Cardiac septum (tissue), 1 donor: ENCODE data around the gene TNNI2. TPM values are rescaled to one million over a fixed set of nuclear protein-coding genes. Genes with fewer than 3 reads are reported as not detected.

ENCODE experiments used
- DNase-seq: peaks from one replicate; pipeline ENCODE4 v3.0.0-alpha.2; 2020; ENCODE audit warnings: low spot score
- intact Hi-C: fragments of 100-400 bp; cut with DNase I; formaldehyde crosslinking; loops from one replicate; pipeline ENCODE4 v1.14.0; 2022
- total RNA-seq: library from RNA; stranded (reverse); fragmentation: NEBNext Ultra II Directional; extraction: Animal tissue kit (Norgen Biotek cat#: 25700); gene quantifications from one replicate; pipeline ENCODE4 v1.2.1, GENCODE V29; 2021
- donor health status: DM: no; HTN: no; CAD: no.

Gene TNNI2
- total RNA-seq, 1 donor from 2014 or later = 0.78 TPM

DNA sequence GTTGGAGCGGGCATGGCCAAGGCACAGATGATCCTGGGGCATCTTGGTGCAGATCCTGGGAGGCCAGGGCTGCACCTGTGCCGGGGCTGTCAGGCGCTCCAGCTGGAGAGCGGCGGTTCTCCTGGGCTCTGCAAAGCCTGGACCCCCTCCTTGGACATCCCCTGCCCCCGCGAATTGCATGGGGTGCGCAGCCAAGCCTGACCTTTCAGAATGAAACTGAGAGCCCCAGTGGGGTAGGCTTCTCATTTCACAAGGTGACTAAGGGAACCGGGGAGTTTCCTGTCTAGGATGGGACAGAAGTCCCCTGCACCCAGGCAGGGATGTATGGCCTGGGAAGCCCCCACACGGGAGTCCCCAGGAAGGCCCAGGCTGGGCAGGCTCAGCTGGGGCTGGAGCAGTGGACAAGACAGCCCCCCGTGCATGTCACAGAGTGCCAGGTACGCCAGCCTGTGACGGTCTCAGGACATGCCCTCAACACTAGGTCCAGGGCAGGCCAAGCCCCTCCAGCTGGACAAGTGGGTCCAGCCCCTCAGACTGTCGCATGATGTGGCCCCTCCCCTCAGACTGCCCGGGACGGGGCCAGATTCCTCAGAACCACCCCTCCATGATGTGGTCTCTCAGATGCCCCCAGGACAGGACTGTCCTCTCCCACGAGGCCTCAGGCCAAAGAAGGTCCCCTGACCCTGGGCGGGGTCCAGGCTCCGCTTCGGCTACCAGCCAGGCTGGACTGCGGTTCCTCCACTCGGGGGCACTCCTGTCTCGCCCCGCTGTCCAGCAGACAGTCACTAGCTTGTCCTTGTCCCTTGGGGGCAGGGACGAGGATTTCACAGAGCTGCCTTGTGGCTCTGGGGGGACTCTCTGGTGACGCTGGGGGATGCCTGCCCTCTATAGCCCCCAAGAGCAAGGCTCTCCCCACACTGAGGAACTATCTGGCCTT is 16.4 kb downstream of the TNNI2 start:
- intact Hi-C loops = no loop called here
- DNase-seq = no peak

DNA sequence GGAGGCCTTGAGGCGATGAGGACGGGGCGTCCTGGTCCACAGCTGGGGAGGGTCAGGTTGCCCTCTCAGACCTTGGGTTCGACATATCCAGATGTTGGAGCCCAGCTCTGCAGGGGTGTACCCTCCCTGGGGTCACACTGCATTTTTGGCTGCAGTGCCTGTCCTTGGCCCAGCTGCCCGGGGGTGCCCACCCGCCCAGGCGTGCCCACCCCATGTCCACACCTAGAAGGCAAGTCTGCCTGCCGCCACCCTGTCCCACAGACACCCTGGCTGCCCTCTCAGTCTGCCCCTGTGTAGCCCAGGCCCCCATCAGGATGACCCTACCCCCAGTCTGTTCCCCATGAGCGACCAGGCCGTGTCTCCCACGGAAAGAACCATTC is 17.1 kb downstream of the TNNI2 start:
- DNase-seq = no peak
- intact Hi-C loops = no loop called here

DNA sequence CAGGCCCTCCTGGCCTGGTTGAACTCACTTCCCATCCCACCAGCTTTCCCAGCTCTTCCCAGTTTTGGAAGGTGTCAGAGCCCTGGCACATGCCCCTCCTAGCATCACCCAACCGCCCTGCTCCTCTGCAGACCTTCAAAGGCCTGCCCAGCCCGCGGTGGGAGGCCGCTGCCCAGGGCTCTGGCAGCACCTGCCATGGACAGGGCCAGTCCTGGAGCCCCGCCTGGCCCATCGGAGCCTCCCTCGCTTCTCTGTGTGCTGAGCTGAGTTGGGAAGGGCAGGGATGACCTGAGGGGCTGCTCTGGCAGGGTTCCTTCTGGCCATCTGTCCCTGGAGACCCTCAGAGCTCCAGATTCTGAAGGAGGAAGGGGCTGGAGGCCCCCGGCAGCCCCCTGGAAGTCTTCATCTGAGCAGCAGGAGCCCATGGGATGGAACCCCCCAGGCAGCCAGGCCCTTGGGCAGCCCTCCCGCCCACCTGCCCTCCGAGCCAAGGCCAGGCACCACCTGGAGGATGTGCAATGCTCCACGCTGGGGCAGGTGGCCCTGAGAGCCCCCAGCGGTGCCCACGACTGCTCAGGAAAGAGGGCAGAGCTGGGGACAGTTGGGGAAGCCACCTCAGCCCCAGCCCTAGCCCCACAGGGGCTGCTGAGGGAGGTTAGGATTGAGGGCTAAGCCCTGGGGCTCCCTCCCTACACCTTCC is 17.7 kb downstream of the TNNI2 start:
- DNase-seq = no peak
- intact Hi-C loops = no loop called here

DNA sequence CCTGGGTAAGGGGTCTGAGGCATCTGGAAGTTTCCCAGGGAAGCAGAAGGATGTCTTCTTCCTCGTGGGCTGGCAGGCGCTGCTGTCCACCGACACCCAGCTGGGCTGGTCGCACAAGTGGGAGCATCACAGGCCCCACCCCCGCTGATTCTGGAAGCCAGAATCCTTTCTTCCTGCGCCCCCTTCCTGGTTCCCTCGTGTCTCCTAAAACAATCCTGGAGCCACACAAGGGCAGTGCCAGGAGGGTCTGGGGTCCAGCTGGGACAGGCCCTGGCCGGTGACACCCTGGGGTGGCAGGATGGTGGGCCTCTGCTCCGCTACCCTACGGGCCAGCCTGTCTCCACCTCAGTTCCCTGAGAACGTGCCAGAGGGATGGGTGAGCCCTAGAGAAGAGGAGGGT is 18.3 kb downstream of the TNNI2 start:
- intact Hi-C loops = no loop called here
- no peak for DNase-seq

DNA sequence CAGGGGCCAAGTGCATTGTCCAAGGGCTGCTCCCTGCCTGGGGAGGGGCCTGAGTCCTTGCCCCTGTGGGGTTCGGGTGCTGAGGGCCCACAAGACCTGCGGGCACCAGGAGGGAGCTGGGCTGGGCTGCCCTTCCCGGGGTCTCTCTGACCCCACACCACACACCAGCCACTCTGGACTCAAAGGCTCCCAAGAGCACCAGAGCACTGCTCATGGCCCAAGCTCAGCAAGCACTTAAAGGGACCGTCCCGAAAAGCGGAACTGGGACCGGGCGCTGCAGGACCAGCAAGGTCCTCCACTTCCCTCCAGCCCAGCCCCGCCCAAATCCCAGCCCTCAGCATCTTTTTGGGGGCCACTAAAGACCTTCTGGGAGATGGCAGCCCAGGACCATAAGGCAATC is 19.4 kb downstream of the TNNI2 start:
- intact Hi-C loops = no loop called here
- DNase-seq = no peak

DNA sequence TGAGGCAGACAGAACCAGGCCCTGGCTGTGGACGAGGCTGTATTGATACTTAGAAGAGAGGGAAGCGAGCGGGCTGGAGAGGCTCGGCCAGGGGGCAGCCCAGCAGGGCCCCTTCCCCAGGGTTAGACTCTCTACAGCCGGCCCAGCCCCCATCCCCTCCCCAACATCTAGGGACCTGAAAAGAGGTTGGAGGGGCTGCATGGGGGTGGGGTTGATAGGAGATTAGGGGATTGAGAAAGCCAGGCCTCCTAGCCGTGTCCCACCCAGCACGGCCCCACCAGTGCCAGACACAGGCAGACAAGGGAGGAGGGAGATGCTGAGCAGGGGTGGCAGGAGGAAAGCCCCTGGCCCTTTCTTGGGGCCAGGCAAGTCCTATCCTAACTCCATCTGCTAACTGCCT is 19.8 kb downstream of the TNNI2 start:
- no peak for DNase-seq

DNA sequence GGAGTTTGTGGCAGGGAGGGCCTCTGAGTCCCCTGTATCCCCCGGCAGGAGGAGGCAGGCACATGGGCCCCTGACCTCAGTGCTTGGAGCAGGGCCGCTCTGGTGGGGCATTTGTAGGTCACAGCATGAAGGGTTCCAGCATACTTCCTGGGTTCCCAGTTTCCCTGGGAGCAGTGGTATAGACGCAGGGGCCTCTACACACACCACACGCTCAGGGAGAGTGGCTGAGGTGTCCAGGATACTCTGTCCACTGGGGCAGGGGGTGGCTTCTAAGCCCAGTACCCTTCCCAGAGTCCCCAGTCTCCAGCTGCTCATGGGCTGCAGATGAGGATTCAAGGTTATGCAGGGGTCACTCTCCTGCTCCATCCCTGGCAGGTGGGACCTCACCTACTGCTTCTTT is 20.2 kb downstream of the TNNI2 start:
- intact Hi-C loops = no loop called here
- no peak for DNase-seq

More for the DNA sequence above, 19.8 kb downstream of the TNNI2 start:
- intact Hi-C loops = no loop called here

DNA sequence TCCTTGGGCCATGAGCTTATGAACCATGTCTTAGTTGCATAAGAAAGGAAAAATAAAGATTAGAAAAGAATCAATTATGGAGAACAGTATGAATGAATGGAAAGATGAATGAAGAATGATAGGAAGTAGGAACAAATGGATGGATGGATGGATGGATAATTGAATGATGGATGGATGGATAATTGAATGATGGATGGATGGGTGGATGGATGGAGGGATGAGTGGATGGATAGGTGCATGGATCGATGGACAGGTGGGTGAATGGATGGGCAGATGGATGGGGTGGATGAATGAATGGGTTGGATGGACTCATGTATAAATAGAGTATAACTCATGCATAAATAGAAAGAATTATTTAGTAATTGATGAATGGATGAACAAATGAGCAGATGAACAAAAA is 21.3 kb downstream of the TNNI2 start:
- no peak for DNase-seq
- intact Hi-C loops = no loop called here

DNA sequence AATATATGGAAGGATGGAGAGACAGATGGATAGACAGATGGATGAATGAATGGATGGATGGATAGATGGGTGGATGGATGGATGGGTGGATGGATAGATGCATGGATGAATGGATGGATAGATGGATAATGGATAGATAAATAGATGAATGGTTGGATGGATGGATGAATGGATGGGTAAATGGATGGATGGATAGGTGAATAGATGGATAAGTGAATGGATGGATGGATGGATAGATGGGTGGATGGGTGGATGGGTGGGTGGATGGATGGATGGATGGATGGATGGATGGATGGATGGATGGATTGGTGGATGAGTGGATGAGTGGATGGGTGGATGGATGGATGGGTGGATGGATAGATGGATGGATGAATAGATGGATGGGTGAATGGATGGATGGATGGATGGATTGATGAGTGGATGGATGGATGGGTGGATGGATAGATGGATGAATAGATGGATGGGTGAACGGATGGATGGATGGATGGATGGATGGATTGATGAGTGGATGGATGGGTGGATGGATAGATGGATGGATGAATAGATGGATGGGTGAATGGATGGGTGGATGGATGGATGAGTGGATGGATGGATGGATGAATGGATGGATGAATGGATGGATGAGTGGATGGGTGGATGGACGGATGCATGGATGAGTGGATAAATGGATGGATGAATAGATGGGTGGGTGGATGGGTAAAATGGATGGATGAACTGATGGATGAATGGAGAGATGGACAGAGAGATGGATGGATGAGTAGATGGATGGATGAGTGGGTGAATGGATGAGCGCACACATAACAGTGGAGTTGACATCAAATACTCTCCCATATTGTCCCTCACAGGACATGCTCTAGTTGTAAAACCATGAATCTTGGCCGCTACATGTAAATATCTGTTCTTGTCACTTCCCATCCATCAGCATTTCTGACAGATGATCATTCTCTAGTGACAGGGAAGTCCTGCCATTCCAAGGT is 22.9 kb downstream of the TNNI2 start:
- intact Hi-C loops = no loop called here

DNA sequence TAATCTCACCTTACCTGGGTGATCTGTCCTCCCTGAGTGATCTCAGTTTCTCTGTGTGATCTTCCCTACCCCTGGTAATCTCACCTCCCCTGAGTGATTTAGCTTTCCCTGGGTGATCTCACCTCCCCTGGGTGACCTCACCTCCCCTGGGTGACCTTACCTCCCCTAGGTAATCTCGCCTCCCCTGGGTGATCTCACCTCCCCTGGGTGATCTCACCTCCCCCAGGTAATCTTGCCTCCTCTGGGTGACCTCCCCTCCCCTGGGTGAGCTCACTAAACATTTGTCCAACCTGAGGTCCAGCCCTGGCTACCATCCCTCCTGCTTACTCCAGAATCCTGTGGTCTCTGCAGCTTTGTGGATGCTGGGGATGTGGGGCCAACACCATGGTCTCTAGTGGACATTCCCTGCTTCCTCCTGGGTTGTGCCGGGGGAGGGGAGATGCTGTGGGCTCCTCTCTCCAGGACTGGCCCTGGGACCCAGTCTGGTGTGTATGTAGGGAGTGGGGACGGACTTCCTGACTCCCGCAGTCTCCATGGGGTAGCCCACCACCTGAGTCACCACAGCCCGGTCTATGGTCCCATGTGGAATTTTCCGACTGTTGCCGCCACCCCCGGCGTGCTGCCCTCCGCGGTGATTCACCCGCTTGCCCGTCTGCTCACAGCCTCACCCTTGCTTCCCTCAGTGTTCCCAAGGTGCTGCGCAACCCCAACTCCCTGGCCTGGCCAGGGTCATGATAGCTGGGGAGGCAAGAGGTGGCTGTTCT is 24.0 kb downstream of the TNNI2 start:
- no peak for DNase-seq
- intact Hi-C loops = no loop called here

More for the DNA sequence above, 22.9 kb downstream of the TNNI2 start:
- no peak for DNase-seq

DNA sequence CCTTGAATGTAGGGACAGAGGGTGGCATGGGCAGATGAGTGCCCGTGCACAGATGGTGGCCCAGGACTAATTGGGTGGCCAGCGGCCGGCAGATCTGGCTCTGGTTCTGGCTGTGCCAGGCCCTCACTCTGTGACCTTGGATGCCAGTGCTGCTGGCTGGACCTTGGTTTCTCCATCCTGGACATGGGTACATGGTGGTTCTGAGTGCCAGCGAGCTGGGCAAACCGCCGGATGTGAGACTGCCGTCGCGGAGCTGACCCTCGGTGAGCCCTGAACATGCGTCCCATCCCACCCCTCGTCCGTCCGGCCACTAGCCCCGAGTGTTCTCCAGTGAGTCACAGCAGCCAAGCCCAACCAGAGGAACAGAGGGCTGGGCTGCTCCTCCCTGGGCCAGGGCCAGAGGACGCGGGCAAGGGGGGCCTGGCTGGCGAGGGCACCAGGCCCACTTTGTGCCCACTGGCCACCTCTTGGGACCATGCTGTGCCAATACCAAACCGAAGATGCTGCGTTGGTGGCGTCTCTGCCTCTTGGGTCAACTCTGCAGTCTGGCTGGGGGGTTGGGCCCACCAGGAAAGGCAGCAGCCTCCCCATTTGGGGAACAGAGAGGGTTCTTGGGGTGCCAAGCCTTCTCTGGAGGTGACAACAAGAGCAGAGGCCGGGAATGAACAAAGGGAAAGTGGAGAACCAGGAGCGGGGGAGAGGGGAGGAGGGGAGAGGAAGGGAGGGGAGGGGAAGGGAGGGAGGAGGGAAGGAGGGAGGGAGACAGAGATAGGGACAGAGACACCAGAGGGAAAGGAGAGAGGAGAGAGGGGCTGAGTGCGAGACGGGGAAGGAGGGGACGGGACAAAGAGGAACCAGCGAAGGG is 24.8 kb downstream of the TNNI2 start:
- DNase-seq = no peak
- intact Hi-C loops = no loop called here

DNA sequence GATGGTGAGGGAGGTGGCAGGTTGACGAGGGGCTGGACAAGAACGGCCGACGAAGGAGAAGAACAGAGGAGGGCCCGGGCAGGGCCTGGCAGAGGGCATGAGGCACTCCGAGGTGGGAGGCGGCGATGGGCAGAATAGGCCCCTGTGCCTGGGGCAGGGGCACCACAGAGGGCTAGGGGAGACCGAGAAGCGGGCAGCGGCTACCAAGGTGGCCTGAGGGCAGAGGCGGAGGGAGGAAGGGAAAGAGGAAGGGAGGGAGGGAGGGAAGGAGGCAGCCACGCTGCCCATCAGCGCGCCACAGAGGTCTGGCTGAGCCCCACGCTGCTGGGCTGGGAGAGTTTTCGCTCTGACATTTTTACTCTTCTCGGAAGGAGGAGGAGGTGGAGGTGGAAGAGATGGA is 25.4 kb downstream of the TNNI2 start:
- DNase-seq = no peak
- intact Hi-C loops = no loop called here

DNA sequence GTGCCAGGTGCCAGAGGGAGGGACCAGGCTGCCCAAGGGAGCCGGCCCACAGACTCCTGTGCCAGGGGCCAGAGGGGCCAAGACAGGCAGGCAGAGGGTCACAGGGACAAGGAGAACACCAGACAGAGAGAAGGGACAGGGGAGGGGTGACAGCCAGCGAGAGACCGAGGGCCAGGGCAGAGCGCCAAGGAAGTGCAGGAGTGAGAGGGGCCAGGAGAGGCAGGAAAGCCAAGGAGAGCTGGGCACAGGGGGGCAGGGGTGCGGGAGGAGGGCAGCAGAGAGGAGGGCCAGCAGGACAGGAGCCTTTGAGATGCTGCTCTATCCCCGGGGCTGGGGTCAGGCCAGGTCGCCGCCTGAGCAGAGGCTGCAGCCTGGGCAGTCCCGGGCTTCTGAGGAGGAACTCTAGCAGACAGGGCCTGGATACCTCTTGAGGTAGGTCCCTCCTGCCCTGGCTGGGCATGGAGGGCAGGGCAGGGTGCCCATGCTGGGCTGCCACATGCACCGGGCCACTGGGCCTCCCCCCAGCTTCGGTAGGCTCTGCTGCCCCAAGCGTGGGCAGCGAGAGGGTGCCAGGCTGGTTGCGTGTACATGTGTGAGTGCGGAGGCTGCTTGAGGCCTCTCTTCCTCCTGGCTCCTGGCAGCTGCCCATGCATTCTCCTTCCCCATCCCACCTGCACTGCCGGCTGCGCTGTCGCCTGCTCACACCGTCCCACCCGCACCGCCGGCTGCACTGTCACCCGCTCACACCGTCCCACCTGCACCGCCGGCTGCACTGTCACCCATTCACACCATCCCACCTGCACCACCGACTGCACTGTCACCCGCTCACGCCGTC is 26.3 kb downstream of the TNNI2 start:
- intact Hi-C loops = no loop called here

DNA sequence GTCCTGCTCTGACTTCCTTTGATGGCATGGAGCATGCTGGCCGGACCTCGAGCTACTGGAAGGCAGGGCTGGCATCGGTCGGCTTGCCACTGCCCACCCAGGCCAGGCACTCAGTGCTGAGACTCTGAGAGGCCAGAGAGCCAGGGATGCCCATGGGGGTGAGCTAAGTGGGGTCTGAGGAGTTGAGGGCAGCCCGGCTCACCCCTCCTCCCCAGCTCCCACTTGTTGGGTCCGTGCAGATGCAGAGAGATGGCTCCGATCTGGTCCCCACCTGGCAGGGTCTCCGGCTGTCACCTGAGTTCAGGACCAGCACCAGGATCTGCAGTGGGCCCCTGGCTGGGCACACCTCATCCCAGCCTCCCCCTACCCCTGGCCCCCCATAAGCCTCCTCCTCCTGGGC is 27.4 kb downstream of the TNNI2 start:
- DNase-seq = no peak
- intact Hi-C loops = no loop called here

More for the DNA sequence above, 26.3 kb downstream of the TNNI2 start:
- DNase-seq = no peak

DNA sequence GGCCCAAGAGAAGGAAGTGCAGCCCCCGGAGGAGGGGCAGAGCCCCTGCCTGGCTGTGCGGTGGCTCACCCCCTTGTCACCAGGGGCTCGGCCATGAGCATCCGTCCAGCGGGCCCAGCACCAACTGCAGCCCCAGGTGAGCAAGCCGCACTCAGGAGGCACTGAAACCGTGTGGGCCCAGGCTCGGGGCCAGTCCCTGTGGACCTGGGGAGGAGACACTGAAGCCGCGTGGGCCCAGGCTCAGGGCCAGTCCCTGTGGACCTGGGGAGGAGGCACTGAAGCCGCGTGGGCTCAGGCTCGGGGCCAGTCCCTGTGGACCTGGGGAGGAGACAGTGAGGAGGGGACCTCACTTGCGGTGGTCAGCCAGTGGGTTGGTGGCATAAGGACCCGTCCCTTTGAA is 28.0 kb downstream of the TNNI2 start:
- no peak for DNase-seq
- intact Hi-C loops = no loop called here

DNA sequence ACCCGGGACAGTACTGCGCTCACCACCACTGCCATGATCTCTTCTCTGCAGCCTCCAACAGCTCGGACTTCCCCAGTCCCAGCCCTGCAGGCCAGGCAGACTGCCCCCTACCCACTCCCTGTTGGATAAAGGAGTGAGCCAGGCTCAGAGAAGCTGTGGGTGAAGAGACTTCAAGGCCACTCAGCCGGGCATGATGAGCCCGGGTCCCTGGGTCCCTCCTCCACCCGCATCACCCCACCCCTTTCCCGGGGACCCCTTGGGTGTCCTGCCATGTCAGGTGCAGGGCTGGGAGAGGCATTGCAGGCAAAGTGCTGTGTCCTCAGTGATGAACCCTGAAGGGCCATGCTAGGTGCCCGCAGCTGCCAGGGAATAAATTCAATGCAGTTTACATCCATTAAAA is 28.6 kb downstream of the TNNI2 start:
- no peak for DNase-seq

DNA sequence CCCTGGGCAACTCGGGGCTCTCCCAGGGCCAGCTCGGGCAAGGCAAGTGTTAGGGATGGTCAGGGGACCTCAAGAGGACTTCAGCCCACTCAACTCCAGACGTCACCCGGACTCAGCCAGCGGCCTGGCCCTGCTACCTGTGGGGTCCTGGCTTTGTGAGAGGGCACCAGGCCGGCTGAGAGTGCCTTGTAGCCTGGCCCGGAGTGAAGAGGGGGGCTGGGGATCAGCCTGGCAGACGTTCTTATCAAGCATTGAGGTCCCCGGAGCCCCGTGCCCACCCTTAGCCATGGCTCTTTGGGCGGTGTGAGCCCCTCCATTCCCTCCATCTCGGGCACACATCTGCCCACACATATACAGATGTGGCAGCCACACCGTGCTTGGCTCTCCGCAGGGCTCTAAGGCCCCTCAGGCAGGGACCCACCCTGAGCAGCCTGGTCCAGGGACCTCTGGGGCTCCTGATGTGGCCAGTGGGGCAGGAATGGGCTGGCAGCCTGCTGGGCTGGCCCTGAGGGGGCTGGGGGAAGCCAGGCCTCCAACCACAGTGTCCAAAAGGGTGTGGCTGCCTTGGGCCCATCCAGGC is 29.4 kb downstream of the TNNI2 start:
- no peak for DNase-seq
- intact Hi-C loops = no loop called here

More for the DNA sequence above, 28.6 kb downstream of the TNNI2 start:
- intact Hi-C loops = no loop called here
